NCI-H1105 (cell line): Measurements from ENCODE around the gene SLC5A9.
"Not testable (repeated sequence)": the region's sequence is repeated elsewhere in the genome, so short reads cannot be mapped to it uniquely, and the experiment has no call there.

Experiments used
- DNase-seq: peaks from one replicate; lab custom pipeline; 2025; lab: John Stamatoyannopoulos, UW

SLC5A9 gene

GRCh38 chr1:48242141-48242736 is 19.7 kb downstream of the SLC5A9 start:
- no peak for DNase-seq

GRCh38 chr1:48245106-48245505 is 22.6 kb downstream of the SLC5A9 start:
- no peak for DNase-seq

- peak; percentile 34 for DNase-seq
Observed at GRCh38 chr1:48246727-48247126, 24.2 kb downstream of the SLC5A9 start.

GRCh38 chr1:48248356-48248755 is 25.8 kb downstream of the SLC5A9 start:
- no peak for DNase-seq

DNA sequence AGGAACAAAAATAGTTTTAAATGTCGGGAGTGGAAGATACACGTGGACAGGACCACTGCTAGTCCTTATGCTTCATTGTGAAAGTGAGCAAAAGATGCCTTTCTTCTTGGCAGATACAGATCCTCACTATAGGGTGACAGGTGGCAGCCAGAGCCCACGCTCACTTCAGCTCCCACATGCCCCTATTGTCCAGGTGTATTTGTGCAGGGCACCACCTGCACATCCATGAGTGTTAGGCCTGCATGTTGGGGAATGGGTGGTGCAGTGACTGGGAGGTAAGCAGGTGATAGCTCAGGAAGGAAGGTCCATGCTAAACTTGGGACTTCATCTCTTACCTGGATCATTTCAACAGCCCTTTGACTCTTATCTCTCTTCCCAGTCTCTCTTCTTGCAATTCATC is 27.4 kb downstream of the SLC5A9 start:
- DNase-seq = no peak

GRCh38 chr1:48250572-48250971 is 28.1 kb downstream of the SLC5A9 start:
- peak; percentile 38 for DNase-seq

DNA sequence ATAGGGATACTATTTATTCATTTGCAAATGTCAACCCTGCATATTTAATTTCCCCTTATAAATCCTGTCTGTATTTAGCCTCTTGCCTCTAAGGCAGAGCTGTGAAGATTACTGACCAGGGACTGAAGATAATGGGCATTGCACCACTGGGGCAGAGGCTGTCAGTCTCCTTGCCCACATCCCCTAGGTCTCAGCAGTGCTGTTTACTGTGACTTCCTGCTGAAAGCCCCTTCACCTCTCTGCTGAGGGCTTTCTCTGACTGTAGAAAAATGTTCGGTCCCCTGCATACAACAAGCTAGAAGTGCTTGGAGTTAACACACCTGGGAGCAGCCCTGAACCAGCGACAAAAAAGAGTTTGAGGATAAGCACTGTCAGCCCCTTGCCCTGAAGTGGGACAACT is 28.8 kb downstream of the SLC5A9 start:
- no peak for DNase-seq

GRCh38 chr1:48251821-48252220 is 29.3 kb downstream of the SLC5A9 start:
- DNase-seq = no peak

- DNase-seq = no peak
Observed at GRCh38 chr1:48254254-48254653, 31.7 kb downstream of the SLC5A9 start.

DNA sequence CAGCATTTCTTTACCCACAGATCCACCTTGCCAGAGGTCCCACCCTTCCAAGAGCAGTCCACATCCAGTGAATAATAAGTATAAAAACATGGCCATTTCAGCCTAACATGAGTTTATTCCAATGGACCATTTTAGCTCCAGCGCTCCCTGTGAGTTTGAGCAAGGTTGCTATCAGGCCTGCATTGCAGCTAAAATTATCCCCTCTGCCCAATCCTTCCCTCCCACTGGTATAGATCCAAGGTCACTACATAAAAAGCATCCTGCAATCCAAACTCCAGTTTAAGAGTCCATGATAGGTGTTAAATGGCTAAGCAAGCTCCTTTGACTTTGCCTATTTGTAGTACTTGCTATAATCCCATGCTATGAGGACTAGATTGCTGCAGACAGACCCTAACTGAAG is 35.6 kb downstream of the SLC5A9 start:
- DNase-seq = no peak

DNA sequence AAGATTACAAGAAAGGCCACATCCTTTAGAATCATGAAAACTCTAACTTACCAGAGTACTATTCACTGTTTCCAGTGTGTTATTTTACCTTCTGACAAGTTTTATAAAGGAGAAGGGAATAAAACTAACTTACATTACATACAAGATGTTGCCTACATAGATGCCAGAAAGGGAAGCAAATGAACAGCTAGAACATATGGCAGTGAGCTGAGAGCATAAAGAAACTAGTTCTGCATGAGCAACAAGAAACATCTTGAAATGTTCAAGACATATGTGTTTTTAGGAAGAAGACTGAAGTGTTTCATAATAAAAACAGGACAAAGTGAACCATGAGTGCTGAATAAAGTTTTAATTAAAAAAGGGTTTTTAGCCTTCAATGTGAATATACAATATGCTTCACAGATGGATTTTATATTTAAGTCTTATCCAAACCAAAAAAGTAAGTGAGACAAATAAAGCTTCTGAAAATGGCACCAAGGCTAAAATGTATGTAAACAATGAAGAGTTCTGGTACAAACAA is 39.4 kb downstream of the SLC5A9 start:
- no peak for DNase-seq

- no peak for DNase-seq
Observed at GRCh38 chr1:48263041-48263440, 40.5 kb downstream of the SLC5A9 start.

- no peak for DNase-seq
Observed at GRCh38 chr1:48266576-48266975, 44.1 kb downstream of the SLC5A9 start.

DNA sequence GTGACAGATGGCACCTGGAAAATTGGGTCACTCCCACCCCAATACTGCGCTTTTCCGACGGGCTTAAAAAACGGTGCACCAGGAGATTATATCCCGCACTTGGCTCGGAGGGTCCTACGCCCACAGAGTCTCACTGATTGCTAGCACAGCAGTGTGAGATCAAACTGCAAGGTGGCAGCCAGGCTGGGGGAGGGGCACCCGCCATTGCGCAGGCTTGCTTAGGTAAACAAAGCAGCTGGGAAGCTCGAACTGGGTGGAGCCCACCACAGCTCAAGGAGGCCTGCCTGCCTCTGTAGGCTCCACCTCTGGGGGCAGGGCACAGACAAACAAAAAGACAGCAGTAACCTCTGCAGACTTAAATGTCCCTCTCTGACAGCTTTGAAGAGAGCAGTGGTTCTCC is 54.9 kb downstream of the SLC5A9 start:
- DNase-seq = not testable (repeated sequence)

GRCh38 chr1:48282329-48282728 is 59.8 kb downstream of the SLC5A9 start:
- DNase-seq = not testable (repeated sequence)

- not testable (repeated sequence) for DNase-seq
Observed at GRCh38 chr1:48284696-48285420, 62.3 kb downstream of the SLC5A9 start.

GRCh38 chr1:48285525-48285924 is 63.0 kb downstream of the SLC5A9 start:
- DNase-seq = no peak

GRCh38 chr1:48291421-48291820 is 68.9 kb downstream of the SLC5A9 start:
- no peak for DNase-seq

- no peak for DNase-seq
Observed at GRCh38 chr1:48292706-48293105, 70.2 kb downstream of the SLC5A9 start.

GRCh38 chr1:48294094-48294493 is 71.6 kb downstream of the SLC5A9 start:
- not testable (repeated sequence) for DNase-seq

GRCh38 chr1:48294656-48295055 is 72.1 kb downstream of the SLC5A9 start:
- DNase-seq = no peak
